HCT116 (cell line): Measurements from ENCODE around the gene ACACB. TPM values are rescaled to one million over a fixed set of nuclear protein-coding genes. Genes with fewer than 3 reads are reported as not detected.

ENCODE experiments used
- ATAC-seq: fragments of 200-7000 bp; cut with Tn5 transposase; 2 replicates; pipeline ENCODE4 v1.9.1; 2020; ENCODE audit warnings: mild to moderate bottlenecking, moderate library complexity
- BruUV-seq: library from RNA; stranded (reverse); fragments of 400-500 nt; replicated peaks from 2 replicates; lab custom pipeline; 2021; lab: Mats Ljungman, UMichigan
- CTCF ChIA-PET: fragments of 300-600 bp; sonication (Branson Sonifier 250); formaldehyde crosslinking; loops from one replicate; lab custom pipeline; 2021; ENCODE audit warnings: antibody characterized with exemption; lab: Charles Lee
- POLR2A ChIA-PET: fragments of 300-600, 350-600 bp; sonication (Branson Sonifier 250); formaldehyde crosslinking; loops from one replicate; lab custom pipeline; 2021; ENCODE audit warnings: antibody characterized with exemption; lab: Charles Lee
- RAD21 ChIA-PET, 2 experiments: fragments of 300-600 bp; sonication (Branson Sonifier 250); formaldehyde crosslinking; loops; one replicate each; lab custom pipeline; 2023; ENCODE audit warnings: low total read pairs in 2 of 2; ENCODE audit not compliant: uncharacterized antibody in 2 of 2, unreplicated experiment in 2 of 2, low non-redundant PET in 1 of 2; lab: Charles Lee
- DNase-seq: peaks from one replicate; pipeline ENCODE4 v3.0.0-alpha.2; 2010; ENCODE audit warnings: low read depth, low spot score
- H2AFZ ChIP-seq: fragments of 200-600 bp; shearing (Covaris generic), sonication (generic); 2 replicates; pipeline ENCODE4 v1.6.1; 2017; ENCODE audit warnings: low read depth, mixed run types, mixed read lengths, antibody characterized with exemption, low read length; ENCODE audit not compliant: poor library complexity, severe bottlenecking
- H3K27ac ChIP-seq: 2 replicates; pipeline ENCODE4 v1.5.1; 2012; ENCODE audit warnings: low read depth, low read length
- H3K27me3 ChIP-seq: fragments of 200-600 bp; sonication (generic); 2 replicates; pipeline ENCODE4 v1.6.1; 2016; ENCODE audit warnings: mixed run types, low read length, mixed read lengths; ENCODE audit not compliant: insufficient read depth
- H3K36me3 ChIP-seq, 2 experiments: fragments of 200-500 bp in 1 of 2; fragments of 200-600 bp in 1 of 2; sonication (Bioruptor generic) in 1 of 2; sonication (generic) in 1 of 2; 2 replicates each; pipeline versions ENCODE4 v1.5.1 to v1.6.1; 2014 to 2016; ENCODE audit warnings: low read length in 2 of 2, inconsistent platforms in 1 of 2, mixed read lengths in 1 of 2, mixed run types in 1 of 2; ENCODE audit not compliant: insufficient read depth in 2 of 2, control insufficient read depth in 1 of 2
- H3K4me1 ChIP-seq, 2 experiments: fragments of 200-600 bp in 1 of 2; sonication (generic) in 1 of 2; 2 replicates each; pipeline versions ENCODE4 v1.5.1 to v1.6.1; 2012 to 2017; ENCODE audit warnings: low read length in 2 of 2, inconsistent platforms in 1 of 2, mild to moderate bottlenecking in 1 of 2, mixed read lengths in 1 of 2, mixed run types in 1 of 2, moderate library complexity in 1 of 2; ENCODE audit not compliant: insufficient read depth in 2 of 2, control insufficient read depth in 1 of 2
- H3K4me2 ChIP-seq: fragments of 200-600 bp; sonication (generic); 2 replicates; pipeline ENCODE4 v1.6.1; 2017; ENCODE audit warnings: mixed run types, low read length, mixed read lengths
- H3K4me3 ChIP-seq, 2 experiments: fragments of 200-600 bp in 1 of 2; sonication (generic) in 1 of 2; replicated peaks in 1 of 2; 2 replicates each; pipeline ENCODE4 v1.5.1; 2011 to 2016; ENCODE audit warnings: low read length in 2 of 2, control low read depth in 1 of 2, low read depth in 1 of 2, mild to moderate bottlenecking in 1 of 2, mixed read lengths in 1 of 2, mixed run types in 1 of 2
- H3K79me2 ChIP-seq: fragments of 200-600 bp; sonication (generic); 2 replicates; pipeline ENCODE4 v1.6.1; 2017; ENCODE audit warnings: mild to moderate bottlenecking, mixed run types, low read length, moderate library complexity, mixed read lengths; ENCODE audit not compliant: insufficient read depth
- H3K9ac ChIP-seq: fragments of 200-600 bp; sonication (generic); 2 replicates; pipeline ENCODE4 v1.6.1; 2016; ENCODE audit warnings: low read length, mixed read lengths
- H3K9me2 ChIP-seq: fragments of 200-600 bp; sonication (generic), shearing (Covaris generic); 2 replicates; pipeline ENCODE4 v1.6.1; 2017; ENCODE audit warnings: mixed run types, mild to moderate bottlenecking, moderate library complexity; ENCODE audit not compliant: insufficient read depth
- H3K9me3 ChIP-seq, 2 experiments: fragments of 200-500 bp in 1 of 2; fragments of 200-600 bp in 1 of 2; sonication (Bioruptor generic) in 1 of 2; sonication (generic) in 1 of 2; 2 replicates each; pipeline ENCODE4 v1.6.1; 2014 to 2017; ENCODE audit warnings: low read length in 2 of 2, mixed read lengths in 2 of 2, inconsistent platforms in 1 of 2, low read depth in 1 of 2, mild to moderate bottlenecking in 1 of 2, mixed run types in 1 of 2, moderate library complexity in 1 of 2; ENCODE audit not compliant: control insufficient read depth in 1 of 2, insufficient read depth in 1 of 2
- H4K20me1 ChIP-seq: fragments of 200-600 bp; sonication (generic), shearing (Covaris generic); 2 replicates; pipeline ENCODE4 v1.6.1; 2017; ENCODE audit warnings: mixed run types, mild to moderate bottlenecking, moderate library complexity; ENCODE audit not compliant: insufficient read depth
- CBX3 ChIP-seq: IDR thresholded peaks from 2 replicates; pipeline ENCODE4 v1.6.1; 2012; ENCODE audit warnings: low read depth
- CEBPB ChIP-seq: IDR thresholded peaks from 2 replicates; pipeline ENCODE4 v1.6.1; 2012; ENCODE audit warnings: low read depth
- EGR1 ChIP-seq: IDR thresholded peaks from 2 replicates; pipeline ENCODE4 v1.6.1; 2012; ENCODE audit warnings: low read depth
- ELF1 ChIP-seq: IDR thresholded peaks from 2 replicates; pipeline ENCODE4 v1.6.1; 2012; ENCODE audit warnings: low read depth, borderline replicate concordance
- EZH2 ChIP-seq: fragments of 200-600 bp; sonication (generic); IDR thresholded peaks from 2 replicates; pipeline ENCODE4 v1.6.1; 2017; ENCODE audit warnings: antibody characterized with exemption, mixed run types
- EZH2phosphoT487 ChIP-seq: fragments of 200-600 bp; IDR thresholded peaks from 2 replicates; pipeline ENCODE4 v1.6.1; 2018; ENCODE audit warnings: antibody characterized with exemption, borderline replicate concordance
- FOSL1 ChIP-seq: IDR thresholded peaks from 2 replicates; pipeline ENCODE4 v1.6.1; 2012; ENCODE audit warnings: low read depth
- JUND ChIP-seq: IDR thresholded peaks from 2 replicates; pipeline ENCODE4 v1.6.1; 2012
- POLR2AphosphoS5 ChIP-seq: IDR thresholded peaks from 2 replicates; pipeline ENCODE4 v1.6.1; 2011; ENCODE audit warnings: mild to moderate bottlenecking, low read depth, low read length, moderate library complexity
- RAD21 ChIP-seq: IDR thresholded peaks from 2 replicates; pipeline ENCODE4 v1.6.1; 2012; ENCODE audit warnings: low read depth, mild to moderate bottlenecking
- SP1 ChIP-seq: IDR thresholded peaks from 2 replicates; pipeline ENCODE4 v1.6.1; 2012; ENCODE audit warnings: low read depth
- ZFX ChIP-seq: fragments of 450-650 bp; IDR thresholded peaks from 2 replicates; pipeline ENCODE4 v1.6.1; 2017
- ZNF274 ChIP-seq: fragments of 200-500 bp; sonication (Bioruptor generic); IDR thresholded peaks from 2 replicates; pipeline ENCODE4 v1.6.1; 2014; ENCODE audit warnings: mild to moderate bottlenecking, low read depth, low read length, inconsistent platforms
- intact Hi-C: fragments of 100-400 bp; cut with micrococcal nuclease; formaldehyde crosslinking; loops from 2 replicates; pipeline ENCODE4 v1.10.0; 2022
- total RNA-seq: library from RNA; stranded (reverse); gene quantifications from one replicate; pipeline ENCODE4 v1.2.1, GENCODE V29; 2021; ENCODE audit not compliant: unreplicated experiment
- TF ChIP-seq, protein P1 (sequence below), 3 experiments: fragments of 200-600 bp in 1 of 3; sonication (generic) in 1 of 3; IDR thresholded peaks in 2 of 3; conservative IDR thresholded peaks in 1 of 3; 2 replicates each; pipeline ENCODE4 v1.5.1; 2012 to 2017; ENCODE audit warnings: low read depth in 2 of 3, low read length in 2 of 3, antibody characterized with exemption in 1 of 3, borderline replicate concordance in 1 of 3, control low read depth in 1 of 3, mild to moderate bottlenecking in 1 of 3, mixed read lengths in 1 of 3, mixed run types in 1 of 3, moderate library complexity in 1 of 3; ENCODE audit not compliant: insufficient read depth in 1 of 3

Gene ACACB
- total RNA-seq, 1 experiment from 2014 or later, result 11.1 TPM

DNA sequence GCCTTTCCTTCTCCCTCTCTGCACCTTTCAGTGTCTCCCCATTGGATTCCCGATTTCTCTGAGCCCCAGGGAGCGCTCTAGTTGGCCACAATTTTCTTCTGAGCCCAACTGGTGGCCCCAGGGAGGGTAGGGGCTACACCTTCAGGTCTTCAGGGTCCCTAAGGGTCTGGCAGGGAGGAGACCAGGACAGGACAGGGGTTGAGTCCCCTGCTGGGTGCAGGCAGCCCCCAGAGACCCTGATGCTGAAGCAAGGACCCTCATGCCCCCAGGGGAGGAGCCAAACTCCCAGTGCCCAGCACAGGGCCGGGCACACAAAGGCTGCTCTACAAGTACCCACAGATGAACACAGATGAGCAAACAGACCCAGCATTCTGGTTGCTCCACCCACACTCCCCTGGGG is 180.0 kb downstream of the ACACB start:
- Histone ChIP-seq H3K4me2 (no peak overlapping the region), H2AFZ (no peak overlapping the region), H3K27ac (no peak overlapping the region), H3K4me3 (no peak overlapping the region), H3K79me2 (no peaks in the 10 kb centered on the region), H3K9me3 (no peaks in the 10 kb centered on the region), H3K9ac (no peak overlapping the region), H3K36me3 (no peaks in the 10 kb centered on the region), H3K4me1 (no peaks in the 10 kb centered on the region), H4K20me1 (no peaks in the 10 kb centered on the region), H3K9me2 (no peaks in the 10 kb centered on the region), H3K27me3 (no peaks in the 10 kb centered on the region)
- DNase-seq (no peak), ATAC-seq (no peak)
- ChIA-PET RAD21 (no interaction called here), CTCF (no interaction called here), POLR2A (no interaction called here)
- intact Hi-C loops, result no loop called here
- TF ChIP-seq, protein P1, sequence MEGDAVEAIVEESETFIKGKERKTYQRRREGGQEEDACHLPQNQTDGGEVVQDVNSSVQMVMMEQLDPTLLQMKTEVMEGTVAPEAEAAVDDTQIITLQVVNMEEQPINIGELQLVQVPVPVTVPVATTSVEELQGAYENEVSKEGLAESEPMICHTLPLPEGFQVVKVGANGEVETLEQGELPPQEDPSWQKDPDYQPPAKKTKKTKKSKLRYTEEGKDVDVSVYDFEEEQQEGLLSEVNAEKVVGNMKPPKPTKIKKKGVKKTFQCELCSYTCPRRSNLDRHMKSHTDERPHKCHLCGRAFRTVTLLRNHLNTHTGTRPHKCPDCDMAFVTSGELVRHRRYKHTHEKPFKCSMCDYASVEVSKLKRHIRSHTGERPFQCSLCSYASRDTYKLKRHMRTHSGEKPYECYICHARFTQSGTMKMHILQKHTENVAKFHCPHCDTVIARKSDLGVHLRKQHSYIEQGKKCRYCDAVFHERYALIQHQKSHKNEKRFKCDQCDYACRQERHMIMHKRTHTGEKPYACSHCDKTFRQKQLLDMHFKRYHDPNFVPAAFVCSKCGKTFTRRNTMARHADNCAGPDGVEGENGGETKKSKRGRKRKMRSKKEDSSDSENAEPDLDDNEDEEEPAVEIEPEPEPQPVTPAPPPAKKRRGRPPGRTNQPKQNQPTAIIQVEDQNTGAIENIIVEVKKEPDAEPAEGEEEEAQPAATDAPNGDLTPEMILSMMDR (IDR thresholded peaks at IDR 0.05 in 2 of 3, conservative IDR thresholded peaks at IDR 0.05 in 1 of 3; ENCODE audit: borderline replicate concordance in 1 of 3, insufficient read depth in 1 of 3, low read depth in 2 of 3, low read length in 2 of 3), result no peak
- TF ChIP-seq CBX3 (no peak), SP1 (no peak), EZH2phosphoT487 (no peak), ELF1 (no peak), EGR1 (no peak), ZFX (no peak), FOSL1 (no peak), CEBPB (no peak), EZH2 (no peak), POLR2AphosphoS5 (no peak), RAD21 (no peak), ZNF274 (no peak), JUND (no peak)
- BruUV-seq, result no TSS peak
